NCI-H2171 (cell line): ENCODE measurements around the gene VGLL1.

Experiments
- DNase-seq: peaks from one replicate; lab custom pipeline; 2025; lab: John Stamatoyannopoulos, UW

Gene VGLL1

DNA sequence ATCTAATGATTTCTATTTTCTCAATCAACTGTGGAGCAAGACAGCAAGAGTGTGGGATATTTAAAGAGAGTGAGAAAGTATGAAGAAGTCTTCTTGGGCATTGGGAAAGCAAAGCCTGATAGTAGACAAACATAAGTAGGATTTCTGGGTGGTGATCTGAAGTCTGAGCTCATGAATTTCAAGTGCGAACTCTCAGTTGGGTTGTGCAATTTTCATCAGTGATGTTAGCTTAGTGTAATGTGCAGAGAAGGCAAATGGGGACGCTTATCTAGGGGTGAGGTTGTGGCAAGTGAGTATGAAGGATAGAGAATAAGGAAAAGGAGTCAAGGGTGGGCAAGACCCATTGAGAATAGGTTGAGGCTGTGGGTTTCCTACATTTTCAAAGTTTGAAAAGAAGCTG is 23.7 kb downstream of the VGLL1 start:
- no peak for DNase-seq

DNA sequence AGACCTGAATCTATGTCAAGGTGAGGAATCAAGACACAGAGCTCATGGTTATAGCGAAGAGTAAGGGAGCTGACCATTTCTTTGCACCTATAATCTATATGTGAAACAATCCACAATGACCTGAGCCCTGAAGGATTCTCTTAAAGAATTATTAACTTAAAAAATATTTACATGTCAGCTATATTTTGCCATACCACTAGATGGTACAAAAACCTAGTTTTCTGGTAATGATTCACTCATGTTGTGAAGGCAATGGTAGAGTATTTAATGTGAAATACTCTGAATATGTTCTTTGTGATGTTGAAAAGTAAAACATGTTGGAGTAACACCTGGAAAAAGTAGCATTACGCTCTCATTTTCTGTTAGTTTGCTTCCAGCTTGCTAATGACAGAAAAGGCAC is 40.0 kb downstream of the VGLL1 start:
- DNase-seq: no peak

GRCh38 chrX:136574548-136574947 is 42.5 kb downstream of the VGLL1 start:
- DNase-seq: no peak

- DNase-seq: peak; percentile 2
These were observed 45.5 kb downstream of the VGLL1 start for GRCh38 chrX:136577552-136577951.

GRCh38 chrX:136580316-136580715 is 48.3 kb downstream of the VGLL1 start:
- DNase-seq: no peak

GRCh38 chrX:136582624-136583023 is 50.6 kb downstream of the VGLL1 start:
- no peak for DNase-seq

DNA sequence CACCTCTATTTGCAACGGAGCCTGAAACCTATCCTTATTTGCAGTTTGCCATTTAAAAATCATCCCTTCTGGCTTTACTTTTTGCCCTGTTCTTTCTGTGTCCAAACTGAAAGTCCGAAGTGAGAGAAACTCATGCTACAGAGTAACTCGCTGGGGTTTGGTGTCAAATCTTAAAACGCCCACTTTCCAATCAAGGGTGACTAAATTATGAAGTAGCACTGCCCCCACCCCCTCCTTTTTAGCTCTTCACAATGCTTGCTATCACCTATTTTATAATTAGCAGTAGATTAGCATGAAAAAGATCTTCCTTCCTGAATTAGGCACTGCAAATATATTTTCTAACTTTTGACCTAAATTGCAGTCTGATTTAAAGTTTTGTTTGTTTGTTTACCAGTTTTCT is 52.5 kb downstream of the VGLL1 start:
- no peak for DNase-seq

- no peak for DNase-seq
These were observed 53.2 kb downstream of the VGLL1 start for GRCh38 chrX:136585262-136585661.

DNA sequence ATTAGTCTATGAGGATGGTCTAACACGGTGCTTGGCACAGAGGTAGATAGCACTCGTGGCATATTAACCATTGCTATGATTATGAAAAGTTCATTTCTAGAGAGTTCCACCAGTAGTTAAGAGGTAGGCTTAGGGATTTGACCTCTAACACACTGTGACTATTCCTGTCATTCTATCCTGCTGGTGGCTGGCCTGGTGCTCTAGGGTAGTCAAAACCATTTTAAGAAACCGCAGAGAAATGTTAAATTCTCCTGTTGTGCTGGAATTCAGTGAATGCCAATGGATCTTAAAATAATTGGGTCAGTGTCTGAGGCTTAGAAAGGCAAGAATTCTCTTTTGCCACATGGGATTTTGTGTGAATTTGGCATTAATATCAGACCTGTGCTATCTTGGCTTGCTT is 53.9 kb downstream of the VGLL1 start:
- DNase-seq: no peak

- DNase-seq: no peak
These were observed 54.4 kb downstream of the VGLL1 start for GRCh38 chrX:136586386-136586785.

- DNase-seq: no peak
These were observed 55.5 kb downstream of the VGLL1 start for GRCh38 chrX:136587532-136587931.

GRCh38 chrX:136588036-136588435 is 56.0 kb downstream of the VGLL1 start:
- no peak for DNase-seq

GRCh38 chrX:136589966-136590365 is 58.0 kb downstream of the VGLL1 start:
- DNase-seq: no peak

DNA sequence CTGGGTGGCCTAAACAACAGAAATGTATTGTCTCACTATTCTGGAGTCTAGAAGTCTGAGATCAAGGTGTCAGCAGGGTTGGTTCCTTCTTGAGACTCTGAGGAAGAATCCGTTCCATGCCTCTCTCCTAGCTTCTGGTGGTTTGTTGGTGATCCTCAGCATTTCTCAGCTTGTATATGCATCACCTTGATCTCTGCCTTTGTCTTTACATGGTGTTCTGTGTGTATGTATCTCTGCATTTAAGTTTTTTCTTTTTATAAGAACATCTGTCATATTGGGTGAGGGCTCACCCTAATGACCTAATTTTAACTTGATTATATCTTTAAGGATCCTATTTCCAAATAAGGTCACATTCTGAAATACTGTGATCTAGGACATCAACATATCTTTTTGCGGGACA is 65.3 kb downstream of the VGLL1 start:
- DNase-seq: no peak

- DNase-seq: no peak
These were observed 65.9 kb downstream of the VGLL1 start for GRCh38 chrX:136597954-136598353.

GRCh38 chrX:136598631-136599030 is 66.6 kb downstream of the VGLL1 start:
- no peak for DNase-seq

DNA sequence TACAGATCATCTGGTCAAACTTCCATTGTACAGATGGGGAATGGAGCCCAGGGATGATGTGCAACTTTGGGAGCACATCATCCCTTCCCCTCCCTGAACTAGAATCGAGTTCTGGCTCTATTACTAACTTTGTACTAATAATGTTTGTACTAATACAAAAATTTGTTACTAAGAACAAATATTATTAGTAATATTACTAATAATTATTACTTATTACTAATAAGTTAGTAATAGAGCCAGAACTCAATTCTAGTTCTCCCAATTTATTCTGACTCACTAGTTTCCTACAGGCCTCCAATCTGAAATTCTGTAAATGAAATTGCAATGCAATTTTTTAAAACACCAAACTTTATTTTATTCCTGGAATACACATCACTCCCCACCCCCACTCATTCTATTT is 68.0 kb downstream of the VGLL1 start:
- no peak for DNase-seq
